Measurements from ENCODE around the gene PIK3R2. TPM values are rescaled to one million over a fixed set of nuclear protein-coding genes. Genes with fewer than 3 reads are reported as not detected.

Gene PIK3R2
- total RNA-seq, 4 donors from 2014 or later, result 19.7 to 45.4 (median 28.2) TPM

DNA sequence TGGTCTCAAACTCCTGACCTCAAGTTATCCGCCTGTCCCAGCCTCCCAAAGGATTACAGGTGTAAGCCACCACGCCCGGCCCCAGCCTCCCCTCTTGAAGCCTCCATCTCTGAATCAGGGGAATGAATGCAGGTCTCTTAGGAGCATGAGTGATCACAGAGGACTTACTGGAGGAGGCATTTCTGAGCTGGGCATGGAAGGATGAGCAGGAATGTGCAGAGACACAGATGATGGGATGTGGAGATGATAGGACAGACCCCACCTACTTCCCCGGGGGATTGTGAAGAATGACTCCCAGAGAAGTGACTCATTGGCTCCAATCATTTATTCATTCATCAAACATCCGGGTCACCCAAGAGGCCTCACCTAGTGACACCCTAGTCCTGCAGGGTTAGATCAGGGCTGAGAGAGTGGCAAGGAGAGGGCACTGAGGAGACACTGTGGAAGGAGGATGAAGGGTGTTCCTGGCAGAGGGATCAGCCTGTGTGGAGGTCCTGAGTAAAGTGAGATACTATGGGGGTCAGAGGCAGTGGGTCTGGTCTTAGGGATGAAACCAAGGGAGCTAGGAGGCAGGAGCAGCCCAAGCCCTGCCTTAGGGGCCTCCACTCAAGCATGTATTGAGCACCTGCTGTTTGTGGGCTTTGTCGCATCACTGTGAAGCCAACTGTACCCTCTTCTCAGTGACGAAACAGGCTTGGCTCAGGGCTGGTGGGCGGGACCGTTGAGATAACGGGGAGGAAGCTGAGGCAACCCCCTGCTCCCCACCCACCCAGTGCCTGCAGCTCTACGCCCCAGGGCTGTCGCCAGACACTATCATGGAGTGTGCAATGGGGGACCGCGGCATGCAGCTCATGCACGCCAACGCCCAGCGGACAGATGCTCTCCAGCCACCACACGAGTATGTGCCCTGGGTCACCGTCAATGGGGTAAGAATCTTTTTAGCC, 23.7 kb downstream of the PIK3R2 start:
- DNase-seq, result no peak
- no peaks in the 10 kb centered on the region for H3K9me3 ChIP-seq
- H3K4me1 ChIP-seq, result peaks cover 0 to 17% (median 15%) of the 10 kb centered on the region in 4 donors
- no peaks in the 10 kb centered on the region for H3K27me3 ChIP-seq
- H3K36me3 ChIP-seq, result peaks cover 0 to 18% (median 0%) of the 10 kb centered on the region in 3 donors
- TF ChIP-seq POLR2A (IDR thresholded peaks at IDR 0.05), result no peak
- TF ChIP-seq, protein P1, sequence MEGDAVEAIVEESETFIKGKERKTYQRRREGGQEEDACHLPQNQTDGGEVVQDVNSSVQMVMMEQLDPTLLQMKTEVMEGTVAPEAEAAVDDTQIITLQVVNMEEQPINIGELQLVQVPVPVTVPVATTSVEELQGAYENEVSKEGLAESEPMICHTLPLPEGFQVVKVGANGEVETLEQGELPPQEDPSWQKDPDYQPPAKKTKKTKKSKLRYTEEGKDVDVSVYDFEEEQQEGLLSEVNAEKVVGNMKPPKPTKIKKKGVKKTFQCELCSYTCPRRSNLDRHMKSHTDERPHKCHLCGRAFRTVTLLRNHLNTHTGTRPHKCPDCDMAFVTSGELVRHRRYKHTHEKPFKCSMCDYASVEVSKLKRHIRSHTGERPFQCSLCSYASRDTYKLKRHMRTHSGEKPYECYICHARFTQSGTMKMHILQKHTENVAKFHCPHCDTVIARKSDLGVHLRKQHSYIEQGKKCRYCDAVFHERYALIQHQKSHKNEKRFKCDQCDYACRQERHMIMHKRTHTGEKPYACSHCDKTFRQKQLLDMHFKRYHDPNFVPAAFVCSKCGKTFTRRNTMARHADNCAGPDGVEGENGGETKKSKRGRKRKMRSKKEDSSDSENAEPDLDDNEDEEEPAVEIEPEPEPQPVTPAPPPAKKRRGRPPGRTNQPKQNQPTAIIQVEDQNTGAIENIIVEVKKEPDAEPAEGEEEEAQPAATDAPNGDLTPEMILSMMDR (IDR thresholded peaks at IDR 0.05), result no peak
- no peak overlapping the region for H3K4me3 ChIP-seq
- H3K27ac ChIP-seq, result peak overlapping the region in 1 of 4 donors; percentile 91

DNA sequence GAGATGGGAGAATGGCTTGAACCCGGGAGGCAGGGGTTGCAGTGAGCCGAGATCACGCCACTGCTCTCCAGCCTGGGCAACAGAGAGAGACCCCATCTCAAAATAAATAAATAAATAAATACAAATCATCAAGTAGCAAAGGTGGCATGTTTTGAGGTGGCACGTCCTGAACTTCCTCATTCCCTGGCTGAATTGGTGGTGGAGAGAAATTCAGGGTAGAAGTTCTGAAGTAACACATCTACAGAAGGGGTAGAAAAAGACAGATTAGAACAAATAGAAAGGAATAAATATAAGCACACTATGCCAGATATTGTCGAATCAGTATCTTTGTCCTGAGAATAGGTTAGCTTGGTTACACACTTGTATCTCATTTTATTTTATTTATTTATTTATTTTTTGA, 27.0 kb downstream of the PIK3R2 start:
- H3K9me3 ChIP-seq, result no peaks in the 10 kb centered on the region
- no peak for TF ChIP-seq POLR2A (IDR thresholded peaks at IDR 0.05)
- TF ChIP-seq, protein P1 (IDR thresholded peaks at IDR 0.05), result no peak
- H3K4me1 ChIP-seq, result peaks cover 0 to 14% (median 6%) of the 10 kb centered on the region in 4 donors
- no peak overlapping the region for H3K4me3 ChIP-seq
- H3K36me3 ChIP-seq, result peaks cover 0 to 18% (median 0%) of the 10 kb centered on the region in 3 donors
- H3K27ac ChIP-seq, result peak overlapping the region in 1 of 4 donors; percentile 68
- no peak for DNase-seq
- no peaks in the 10 kb centered on the region for H3K27me3 ChIP-seq

DNA sequence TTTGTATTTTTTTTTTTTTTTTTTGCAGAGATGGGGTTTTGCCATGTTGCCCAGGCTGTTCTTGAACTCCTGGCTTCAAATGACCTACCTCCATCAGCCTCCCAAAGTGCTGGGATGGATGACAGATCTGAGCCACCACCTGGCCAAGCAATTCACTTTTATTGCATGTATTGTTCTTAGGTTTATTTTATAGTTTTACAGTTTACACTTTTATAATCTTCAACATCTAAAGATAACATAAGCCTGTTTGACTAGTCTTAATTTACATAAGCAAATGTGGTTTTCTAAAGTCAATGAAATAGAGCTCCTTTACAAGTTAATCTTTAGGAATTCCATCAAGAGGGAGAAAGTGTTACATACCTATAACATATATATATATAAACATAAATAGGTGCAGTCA, 30.6 kb downstream of the PIK3R2 start:
- Histone ChIP-seq H3K4me1 (peaks cover 0 to 5% (median 0%) of the 10 kb centered on the region in 4 donors), H3K27ac (no peak overlapping the region), H3K4me3 (no peak overlapping the region), H3K9me3 (no peaks in the 10 kb centered on the region), H3K27me3 (no peaks in the 10 kb centered on the region), H3K36me3 (no peaks in the 10 kb centered on the region)
- no peak for TF ChIP-seq POLR2A (IDR thresholded peaks at IDR 0.05)
- TF ChIP-seq, protein P1 (IDR thresholded peaks at IDR 0.05), result no peak
- DNase-seq, result no peak

DNA sequence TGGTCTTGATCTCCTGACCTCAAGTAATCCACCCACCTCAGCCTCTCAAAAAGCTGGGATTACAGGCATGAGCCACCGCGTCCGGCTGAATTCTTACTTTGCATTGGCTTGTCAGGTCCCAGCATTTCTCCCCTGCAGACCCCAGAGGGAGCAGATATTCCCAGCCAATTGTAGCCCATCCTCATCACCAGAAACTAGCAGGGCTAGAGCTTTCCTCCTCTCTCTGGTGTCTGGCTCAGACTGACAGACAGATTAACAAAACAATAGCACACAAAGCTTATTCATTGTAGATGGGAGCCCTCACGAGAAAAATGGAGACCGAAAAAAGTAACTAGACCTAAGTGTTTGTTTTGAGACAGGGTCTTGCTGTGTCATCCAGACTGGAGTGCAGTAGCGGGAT, 32.6 kb downstream of the PIK3R2 start:
- Histone ChIP-seq H3K4me3 (no peak overlapping the region), H3K36me3 (no peaks in the 10 kb centered on the region), H3K27ac (no peak overlapping the region), H3K4me1 (peaks cover 0 to 5% (median 0%) of the 10 kb centered on the region in 4 donors), H3K27me3 (no peaks in the 10 kb centered on the region), H3K9me3 (no peaks in the 10 kb centered on the region)
- TF ChIP-seq, protein P1 (IDR thresholded peaks at IDR 0.05), result no peak
- TF ChIP-seq POLR2A (IDR thresholded peaks at IDR 0.05), result no peak
- DNase-seq, result no peak

DNA sequence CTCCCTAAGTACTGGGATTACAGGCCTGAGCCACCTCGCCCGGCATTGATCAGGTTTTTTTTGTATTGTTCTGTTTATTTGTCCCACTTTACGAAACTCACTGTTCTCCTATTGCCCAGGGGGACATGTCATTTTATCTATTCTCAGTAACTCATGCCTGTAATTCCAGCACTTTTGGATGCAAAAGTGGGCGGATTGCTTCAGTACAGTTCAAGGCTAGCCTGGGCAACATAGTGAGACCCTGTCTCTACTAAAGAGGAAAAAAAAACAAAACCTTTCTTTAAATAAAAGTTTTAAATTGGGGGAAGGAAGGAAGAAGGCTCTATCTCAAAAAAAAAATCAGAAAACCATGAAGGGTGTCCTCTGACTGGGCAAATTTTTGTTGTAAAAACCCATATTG, 37.3 kb downstream of the PIK3R2 start:
- Histone ChIP-seq H3K36me3 (no peaks in the 10 kb centered on the region), H3K27me3 (no peaks in the 10 kb centered on the region), H3K4me1 (peaks cover 0 to 16% (median 12%) of the 10 kb centered on the region in 4 donors), H3K4me3 (no peak overlapping the region), H3K9me3 (peaks cover 0 to 4% (median 0%) of the 10 kb centered on the region in 4 donors), H3K27ac (no peak overlapping the region)
- TF ChIP-seq, protein P1 (IDR thresholded peaks at IDR 0.05), result no peak
- no peak for TF ChIP-seq POLR2A (IDR thresholded peaks at IDR 0.05)
- no peak for DNase-seq

All from Peyer's patch (tissue), 4 donors.